Uterus (tissue), 4 donors: ENCODE measurements around the gene IL26. TPM values are rescaled to one million over a fixed set of nuclear protein-coding genes. Genes with fewer than 3 reads are reported as not detected.

Source experiments
- DNase-seq, 2 donors: peaks; one replicate each; pipeline ENCODE4 v3.0.0-alpha.2; 2019 to 2020
- H3K27ac ChIP-seq, 2 donors: fragments of 200-600 bp; sonication (generic); 1 replicate in 1 of 2; 2 replicates in 1 of 2; pipeline ENCODE4 v1.5.1; 2016 to 2018
- H3K27me3 ChIP-seq, 2 donors: fragments of 200-600 bp; sonication (generic); one replicate each; pipeline ENCODE4 v1.5.1; 2018 to 2019; ENCODE audit warnings: control low read depth in 1 of 2
- H3K36me3 ChIP-seq, 2 donors: fragments of 200-600 bp; sonication (generic); one replicate each; pipeline ENCODE4 v1.5.1; 2019; ENCODE audit warnings: control low read depth in 1 of 2
- H3K4me1 ChIP-seq, 2 donors: fragments of 200-600 bp; sonication (generic); one replicate each; pipeline ENCODE4 v1.5.1; 2018 to 2019; ENCODE audit warnings: control low read depth in 1 of 2
- H3K4me3 ChIP-seq, 2 donors: fragments of 200-600 bp; sonication (generic); 1 replicate in 1 of 2; 2 replicates in 1 of 2; pipeline ENCODE4 v1.5.1; 2018 to 2019; ENCODE audit warnings: mild to moderate bottlenecking in 1 of 2
- H3K9me3 ChIP-seq, 2 donors: fragments of 200-600 bp; sonication (generic); one replicate each; pipeline ENCODE4 v1.5.1; 2019; ENCODE audit warnings: control low read depth in 1 of 2
- CTCF ChIP-seq, 4 experiments: fragments of 200-600 bp in 2 of 4; fragments of 450-650 bp in 2 of 4; sonication (generic) in 2 of 4; IDR thresholded peaks; one replicate each; pipeline ENCODE4 v1.5.1; 2016 to 2019; ENCODE audit warnings: antibody characterized with exemption in 4 of 4, mild to moderate bottlenecking in 2 of 4, moderate library complexity in 1 of 4
- POLR2A ChIP-seq, 2 donors: fragments of 450-650 bp; IDR thresholded peaks; one replicate each; pipeline ENCODE4 v1.6.1; 2016; ENCODE audit warnings: antibody characterized with exemption in 2 of 2, mild to moderate bottlenecking in 1 of 2, moderate library complexity in 1 of 2
- intact Hi-C: fragments of 100-400 bp; cut with DNase I; formaldehyde crosslinking; loops from one replicate; pipeline ENCODE4 v1.15.1; 2023; ENCODE audit warnings: low total_unique reads
- total RNA-seq, 4 donors: library from RNA; depleted of rRNA in 3 of 4; stranded (reverse); fragments of >200 nt in 3 of 4; gene quantifications; one replicate each; pipeline versions ENCODE4 v1.1.0 to v1.2.4, GENCODE V29; 2014 to 2023
- donor health status: DM: yes; HTN: yes; CAD: no.

The IL26 gene
- total RNA-seq, 4 donors from 2014 or later: not detected

- no peak for TF ChIP-seq CTCF (IDR thresholded peaks at IDR 0.05)
- no peak for TF ChIP-seq POLR2A (IDR thresholded peaks at IDR 0.05)
- Histone ChIP-seq H3K4me3 (no peak overlapping the region), H3K27ac (no peak overlapping the region), H3K36me3 (no peaks in the 10 kb centered on the region), H3K9me3 (no peaks in the 10 kb centered on the region), H3K27me3 (no peaks in the 10 kb centered on the region), H3K4me1 (no peaks in the 10 kb centered on the region)
- DNase-seq: no peak
- intact Hi-C loops: no loop called here
Measured at GRCh38 chr12:68185598-68185997, 40.0 kb downstream of the IL26 start.

DNA sequence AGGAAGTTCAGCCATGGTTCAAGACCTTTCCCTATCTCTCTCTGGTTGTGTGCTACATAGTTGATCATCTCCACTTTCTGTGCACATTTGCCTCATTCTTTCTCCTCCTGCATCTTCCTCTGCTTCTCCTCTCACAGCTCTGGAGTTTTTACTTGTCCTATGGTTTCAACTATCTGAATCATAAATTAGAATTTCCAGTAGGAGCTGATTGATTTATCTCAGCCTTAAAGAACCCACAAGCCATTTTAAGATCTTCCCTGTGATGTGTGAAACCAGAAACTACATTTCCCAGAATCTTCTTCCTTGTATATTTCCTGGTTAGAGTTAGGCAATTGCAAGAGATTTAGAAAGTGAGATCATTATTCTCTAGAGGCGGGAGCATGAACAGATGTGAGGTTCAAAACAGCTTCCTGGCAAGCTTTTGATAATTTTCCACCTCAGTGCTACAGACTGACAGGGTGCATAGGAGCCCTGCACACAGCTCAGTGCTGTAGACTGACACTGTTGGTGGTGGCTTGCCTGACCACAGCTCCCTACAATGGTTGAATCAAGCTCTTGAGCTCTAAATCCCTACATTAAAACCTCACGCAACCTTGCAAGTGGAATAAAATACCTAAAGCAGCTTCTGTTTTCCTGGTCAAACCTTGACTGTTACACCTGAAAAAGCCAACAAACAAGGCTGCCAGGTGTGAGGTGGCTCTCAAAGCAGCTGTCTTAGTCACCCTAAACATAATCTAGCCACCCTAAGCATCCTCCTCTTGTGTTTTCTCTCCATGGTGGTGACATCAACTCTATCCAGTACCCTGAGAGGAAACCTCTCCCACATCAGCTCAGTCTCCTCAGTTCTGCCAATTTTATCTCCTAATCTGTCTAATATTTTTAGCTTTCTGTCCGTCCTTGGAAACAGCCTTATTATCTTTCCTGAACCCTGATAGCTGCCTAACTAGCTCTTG lies 44.5 kb downstream of the IL26 start:
- Histone ChIP-seq H3K27ac (no peak overlapping the region), H3K27me3 (no peaks in the 10 kb centered on the region), H3K4me3 (no peak overlapping the region), H3K36me3 (no peaks in the 10 kb centered on the region), H3K9me3 (no peaks in the 10 kb centered on the region), H3K4me1 (no peaks in the 10 kb centered on the region)
- intact Hi-C loops: no loop called here
- no peak for DNase-seq
- TF ChIP-seq POLR2A (IDR thresholded peaks at IDR 0.05): no peak
- TF ChIP-seq CTCF (IDR thresholded peaks at IDR 0.05): no peak

DNA sequence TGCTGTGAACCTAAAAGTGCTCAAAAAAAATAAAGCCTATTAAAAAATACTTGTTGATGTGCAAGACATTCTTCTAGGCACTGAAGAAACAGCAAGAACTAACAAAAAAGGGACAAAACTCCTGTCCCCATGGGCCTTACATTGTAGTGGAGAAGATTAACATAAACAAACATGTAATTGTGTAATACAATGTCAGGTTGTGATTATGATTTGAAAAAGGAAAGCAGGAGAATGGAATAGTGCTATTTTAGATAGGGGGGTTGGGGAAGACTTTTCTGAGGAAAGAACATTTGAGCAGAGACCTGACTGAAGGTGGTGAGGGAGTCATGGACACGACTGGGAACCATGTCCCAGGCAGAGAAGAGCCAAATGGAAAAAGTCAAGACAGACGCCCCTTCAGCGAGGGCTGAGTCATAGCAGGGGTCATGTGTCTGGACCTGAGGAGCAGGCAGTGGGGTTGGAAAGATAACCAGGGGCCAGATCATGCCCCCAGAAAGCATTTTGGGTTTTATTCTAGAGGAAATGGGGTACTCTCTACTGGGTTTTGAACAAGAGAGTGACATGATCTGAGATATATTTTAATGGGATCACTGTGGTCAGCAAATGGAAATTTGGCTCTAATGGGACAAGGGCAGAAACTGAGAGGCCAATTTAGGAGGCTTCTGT lies 46.7 kb downstream of the IL26 start:
- TF ChIP-seq CTCF (IDR thresholded peaks at IDR 0.05) (no peak), POLR2A (IDR thresholded peaks at IDR 0.05) (no peak)
- Histone ChIP-seq H3K27me3 (no peaks in the 10 kb centered on the region), H3K4me3 (no peak overlapping the region), H3K36me3 (no peaks in the 10 kb centered on the region), H3K27ac (no peak overlapping the region), H3K9me3 (no peaks in the 10 kb centered on the region), H3K4me1 (no peaks in the 10 kb centered on the region)
- intact Hi-C loops: no loop called here
- no peak for DNase-seq

- no peaks in the 10 kb centered on the region for H3K4me1 ChIP-seq
- intact Hi-C loops: no loop called here
- TF ChIP-seq CTCF (IDR thresholded peaks at IDR 0.05): no peak
- no peak for TF ChIP-seq POLR2A (IDR thresholded peaks at IDR 0.05)
- H3K27me3 ChIP-seq: no peaks in the 10 kb centered on the region
- no peak for DNase-seq
- no peak overlapping the region for H3K4me3 ChIP-seq
- H3K27ac ChIP-seq: no peak overlapping the region
- H3K36me3 ChIP-seq: no peaks in the 10 kb centered on the region
- H3K9me3 ChIP-seq: no peaks in the 10 kb centered on the region
Measured at GRCh38 chr12:68178184-68178583, 47.4 kb downstream of the IL26 start.

DNA sequence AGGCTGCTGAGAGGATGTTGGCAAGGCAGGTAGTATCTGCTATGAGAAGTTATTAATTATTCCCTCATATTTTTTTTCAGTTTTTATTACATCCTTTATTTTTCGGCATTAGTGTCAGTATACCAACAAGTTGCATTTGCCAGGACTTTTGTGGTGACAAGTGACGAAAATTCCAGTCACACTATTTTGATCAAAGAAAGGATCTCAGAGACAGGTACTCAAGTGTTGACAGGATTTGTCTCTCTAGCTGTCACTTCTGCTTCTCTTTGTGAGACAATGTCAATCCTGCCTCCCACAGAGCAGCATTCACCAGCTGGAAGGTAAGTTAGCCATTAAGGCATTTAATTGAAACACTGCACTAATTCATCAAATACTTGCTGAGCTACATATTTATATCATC lies 48.0 kb downstream of the IL26 start:
- Histone ChIP-seq H3K4me1 (no peaks in the 10 kb centered on the region), H3K4me3 (no peak overlapping the region), H3K27ac (no peak overlapping the region), H3K36me3 (no peaks in the 10 kb centered on the region), H3K27me3 (no peaks in the 10 kb centered on the region), H3K9me3 (no peaks in the 10 kb centered on the region)
- no peak for DNase-seq
- TF ChIP-seq CTCF (IDR thresholded peaks at IDR 0.05) (no peak), POLR2A (IDR thresholded peaks at IDR 0.05) (no peak)
- intact Hi-C loops: no loop called here
